Mucosa of descending colon (tissue), 3 donors: ENCODE measurements around the gene FOXP1. TPM values are rescaled to one million over a fixed set of nuclear protein-coding genes. Genes with fewer than 3 reads are reported as not detected.

Source experiments
- ATAC-seq: fragments of 200-7000 bp; cut with Tn5 transposase; one replicate; pipeline ENCODE4 v1.9.1; 2020; ENCODE audit warnings: mild to moderate bottlenecking, moderate library complexity
- DNase-seq, 3 donors: peaks; one replicate each; pipeline ENCODE4 v3.0.0-alpha.2; 2020
- H3K36me3 ChIP-seq: fragments of 200-600 bp; one replicate; pipeline ENCODE4 v1.8.0; 2021; ENCODE audit warnings: low read depth, mild to moderate bottlenecking
- H3K4me1 ChIP-seq: fragments of 200-600 bp; one replicate; pipeline ENCODE4 v1.8.0; 2021; ENCODE audit warnings: low read depth, mild to moderate bottlenecking
- H3K4me3 ChIP-seq: fragments of 200-600 bp; one replicate; pipeline ENCODE4 v1.8.0; 2021; ENCODE audit warnings: mild to moderate bottlenecking
- H3K9me3 ChIP-seq: fragments of 200-600 bp; one replicate; pipeline ENCODE4 v1.8.0; 2021; ENCODE audit warnings: mild to moderate bottlenecking
- intact Hi-C, 2 donors: fragments of 100-400 bp; cut with DNase I in 1 of 2; cut with micrococcal nuclease in 1 of 2; formaldehyde crosslinking; loops; one replicate each; pipeline versions ENCODE4 v1.11.0 to v1.11.1; 2022; cut with DNase I, micrococcal nuclease
- total RNA-seq, 3 donors: library from RNA; stranded (reverse); fragmentation: NEBNext Ultra II Directional in 2 of 3; extraction: Animal tissue kit (Norgen Biotek cat#: 25700) in 2 of 3; gene quantifications; one replicate each; pipeline versions ENCODE4 v1.2.1 to v1.2.4, GENCODE V29; 2021 to 2023
- TF ChIP-seq, protein P1 (sequence below): fragments of 200-600 bp; IDR thresholded peaks from one replicate; pipeline ENCODE4 v1.8.0; 2022; ENCODE audit warnings: antibody characterized with exemption, mild to moderate bottlenecking
- donor health status: DM: no; HTN: no; CAD: no; lungs with moderate emphysema.
- donor health status: DM: no; HTN: no; CAD: no.
- donor health status: DM: no; HTN: yes; CAD: no.

FOXP1 gene
- total RNA-seq, 3 donors from 2014 or later: 133 to 217 (median 214) TPM

DNA sequence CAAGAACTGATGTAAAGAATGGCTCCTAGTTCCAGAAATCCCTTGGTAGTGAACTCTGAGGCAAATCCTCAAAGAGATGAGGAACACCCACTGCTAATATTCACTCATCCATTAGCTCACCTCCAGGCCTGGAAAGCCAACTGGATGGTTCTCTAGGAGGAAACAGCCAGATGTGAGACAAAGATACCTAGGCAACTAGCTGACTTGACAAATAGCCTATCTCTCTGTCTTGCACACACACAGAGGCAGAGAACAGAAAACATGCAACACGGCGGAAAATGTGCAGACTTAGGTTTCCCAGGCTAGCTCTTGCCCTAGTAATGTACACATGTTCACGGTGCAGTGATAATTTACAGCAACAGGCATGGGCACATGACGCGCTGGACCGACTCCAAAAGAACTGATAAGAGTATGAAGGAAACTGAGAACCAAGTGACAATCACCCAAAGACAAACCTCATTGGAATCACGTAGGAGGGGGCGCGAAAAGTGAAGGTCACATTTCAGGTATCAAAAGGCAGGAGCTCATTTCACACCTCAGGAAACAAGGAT lies 318.1 kb downstream of the FOXP1 start:
- Histone ChIP-seq H3K36me3 (no peaks in the 10 kb centered on the region), H3K9me3 (no peaks in the 10 kb centered on the region), H3K4me3 (no peak overlapping the region), H3K4me1 (no peaks in the 10 kb centered on the region)
- TF ChIP-seq, protein P1, sequence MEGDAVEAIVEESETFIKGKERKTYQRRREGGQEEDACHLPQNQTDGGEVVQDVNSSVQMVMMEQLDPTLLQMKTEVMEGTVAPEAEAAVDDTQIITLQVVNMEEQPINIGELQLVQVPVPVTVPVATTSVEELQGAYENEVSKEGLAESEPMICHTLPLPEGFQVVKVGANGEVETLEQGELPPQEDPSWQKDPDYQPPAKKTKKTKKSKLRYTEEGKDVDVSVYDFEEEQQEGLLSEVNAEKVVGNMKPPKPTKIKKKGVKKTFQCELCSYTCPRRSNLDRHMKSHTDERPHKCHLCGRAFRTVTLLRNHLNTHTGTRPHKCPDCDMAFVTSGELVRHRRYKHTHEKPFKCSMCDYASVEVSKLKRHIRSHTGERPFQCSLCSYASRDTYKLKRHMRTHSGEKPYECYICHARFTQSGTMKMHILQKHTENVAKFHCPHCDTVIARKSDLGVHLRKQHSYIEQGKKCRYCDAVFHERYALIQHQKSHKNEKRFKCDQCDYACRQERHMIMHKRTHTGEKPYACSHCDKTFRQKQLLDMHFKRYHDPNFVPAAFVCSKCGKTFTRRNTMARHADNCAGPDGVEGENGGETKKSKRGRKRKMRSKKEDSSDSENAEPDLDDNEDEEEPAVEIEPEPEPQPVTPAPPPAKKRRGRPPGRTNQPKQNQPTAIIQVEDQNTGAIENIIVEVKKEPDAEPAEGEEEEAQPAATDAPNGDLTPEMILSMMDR: no peak
- intact Hi-C loops: no loop called here
- DNase-seq (peak in 1 of 3 donors; percentile 28), ATAC-seq (no peak)

DNA sequence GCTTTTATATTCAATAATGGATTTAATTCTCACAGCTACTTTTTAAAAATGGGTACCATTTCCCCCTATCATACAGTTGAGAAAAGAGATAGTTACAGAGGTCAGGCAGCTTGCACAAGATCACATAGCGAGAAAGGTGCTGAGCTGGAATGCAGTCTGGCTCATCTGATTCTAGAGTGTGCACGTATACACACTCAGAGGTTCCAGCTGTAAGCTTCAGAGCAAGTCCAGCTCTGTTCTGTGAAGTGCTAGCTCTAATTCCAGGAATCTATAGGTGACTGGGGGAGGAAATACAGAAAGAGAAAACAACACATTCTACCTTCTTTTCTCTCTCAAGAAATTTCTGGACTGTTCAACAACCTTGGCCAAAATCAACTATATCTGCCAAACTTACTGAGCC lies 318.7 kb downstream of the FOXP1 start:
- TF ChIP-seq, protein P1: no peak
- no peak for DNase-seq
- Histone ChIP-seq H3K9me3 (no peaks in the 10 kb centered on the region), H3K4me1 (no peaks in the 10 kb centered on the region), H3K36me3 (no peaks in the 10 kb centered on the region), H3K4me3 (no peak overlapping the region)
- no peak for ATAC-seq
- intact Hi-C loops: no loop called here

DNA sequence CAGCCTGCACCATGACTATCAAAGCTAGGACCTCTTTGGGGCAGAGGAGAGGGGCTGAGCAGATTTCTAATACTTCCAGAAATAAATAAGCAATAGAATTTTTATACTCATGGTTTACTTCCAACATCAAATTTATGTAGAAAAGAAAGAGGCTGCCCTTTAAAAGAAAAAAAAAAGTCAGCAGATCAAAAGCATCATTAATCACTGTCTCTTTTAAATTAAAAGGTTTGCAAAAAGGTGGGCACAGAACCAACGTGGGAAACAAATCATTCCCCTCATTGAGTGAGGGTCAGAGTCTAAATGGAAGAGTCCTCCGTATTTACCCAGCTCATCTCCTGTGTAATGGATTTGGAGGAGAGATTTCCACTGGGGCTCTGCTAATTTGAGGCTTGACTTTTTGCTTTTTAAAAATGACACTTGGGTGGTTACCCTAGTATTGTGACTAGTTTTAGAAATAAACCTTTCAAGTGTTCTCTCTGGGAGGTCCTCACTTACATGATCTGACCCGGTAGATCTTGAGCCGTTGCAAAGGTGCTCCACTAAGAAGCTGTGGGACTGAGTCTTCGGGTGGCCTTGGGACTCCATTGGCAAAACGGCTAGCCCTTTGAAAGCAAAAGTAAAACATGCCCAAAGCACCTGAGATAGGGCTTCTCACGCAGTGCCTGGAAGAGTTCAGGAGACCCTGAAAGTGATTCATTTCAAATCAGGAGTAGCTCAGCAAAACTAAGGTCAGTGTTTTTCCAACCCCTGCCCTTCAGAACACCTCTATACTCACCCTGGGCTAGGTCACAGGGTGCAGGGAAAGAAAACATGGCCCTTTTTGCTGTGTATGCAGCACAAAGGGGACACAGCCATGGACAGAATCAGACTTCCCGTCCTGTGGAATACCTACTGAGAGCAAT lies 320.9 kb downstream of the FOXP1 start:
- intact Hi-C loops: no loop called here
- Histone ChIP-seq H3K9me3 (no peaks in the 10 kb centered on the region), H3K4me1 (peaks cover 6% of the 10 kb centered on the region), H3K36me3 (no peaks in the 10 kb centered on the region), H3K4me3 (no peak overlapping the region)
- ATAC-seq (no peak), DNase-seq (no peak)
- TF ChIP-seq, protein P1: no peak

DNA sequence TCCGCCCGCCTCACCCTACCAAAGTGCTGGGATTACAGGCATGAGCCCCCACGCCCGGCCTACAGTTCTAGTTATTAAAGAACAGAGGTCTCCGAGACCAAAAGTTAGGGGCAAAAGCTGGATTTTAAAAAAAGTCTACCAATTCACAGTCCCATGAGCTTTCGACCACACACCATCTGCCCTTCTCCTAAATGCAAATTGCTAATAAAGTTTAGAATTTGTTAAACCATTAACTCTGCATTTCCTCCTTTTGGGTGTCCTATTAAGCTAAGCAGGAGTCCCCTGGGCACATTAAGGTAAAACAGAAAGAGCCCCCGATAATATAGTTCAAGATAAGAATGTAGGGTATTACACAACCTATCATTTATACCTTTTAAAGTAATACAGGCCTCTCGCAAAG lies 322.7 kb downstream of the FOXP1 start:
- H3K9me3 ChIP-seq: no peaks in the 10 kb centered on the region
- no peaks in the 10 kb centered on the region for H3K36me3 ChIP-seq
- no peak overlapping the region for H3K4me3 ChIP-seq
- ATAC-seq (no peak), DNase-seq (no peak)
- intact Hi-C loops: no loop called here
- TF ChIP-seq, protein P1: no peak
- H3K4me1 ChIP-seq: peaks cover 6% of the 10 kb centered on the region

DNA sequence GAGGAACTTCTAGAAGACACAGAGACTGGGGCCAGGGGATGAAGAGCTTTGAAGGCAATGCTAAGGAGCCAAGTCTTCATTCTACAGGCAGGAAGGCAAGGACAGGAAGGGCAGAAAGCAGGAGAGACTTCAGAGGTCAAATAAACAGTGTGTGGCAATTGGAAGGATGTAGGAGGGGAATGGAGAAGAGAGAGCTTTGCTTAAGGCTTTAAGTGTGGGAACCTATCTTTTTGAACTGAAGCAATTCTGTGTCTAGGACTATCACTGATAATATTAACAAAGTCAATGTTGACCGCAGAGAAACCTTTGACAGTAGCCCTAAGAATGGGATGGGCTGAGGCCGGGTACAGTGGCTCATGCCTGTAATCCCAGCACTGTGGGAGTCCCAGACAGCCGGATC lies 325.0 kb downstream of the FOXP1 start:
- Histone ChIP-seq H3K9me3 (no peaks in the 10 kb centered on the region), H3K4me3 (no peak overlapping the region), H3K36me3 (no peaks in the 10 kb centered on the region), H3K4me1 (peaks cover 10% of the 10 kb centered on the region)
- intact Hi-C loops: no loop called here
- DNase-seq (no peak), ATAC-seq (no peak)
- TF ChIP-seq, protein P1: no peak
